HepG2 (cell line): Measurements from ENCODE around the gene ACVR1C. TPM values are rescaled to one million over a fixed set of nuclear protein-coding genes. Genes with fewer than 3 reads are reported as not detected.
A peak's percentile ranks its signal among the peaks of the same experiment; 100 is the strongest.

Source experiments
- ATAC-seq: fragments of 200-7000 bp; cut with Tn5 transposase; 3 replicates; pipeline ENCODE4 v1.9.1; 2020; ENCODE audit warnings: mild to moderate bottlenecking, moderate library complexity
- BruUV-seq: library from RNA; stranded (reverse); fragments of 400-500 nt; replicated peaks from 2 replicates; lab custom pipeline; 2021; lab: Mats Ljungman, UMichigan
- CTCF ChIA-PET: fragments of 300-600 bp; formaldehyde crosslinking; extraction: SDS; loops from one replicate; lab custom pipeline; 2021; ENCODE audit warnings: low total read pairs, inconsistent platforms, low intra/inter-chr PET ratio; lab: Yijun Ruan, JAX
- POLR2A ChIA-PET: fragments of 350-600 bp; sonication (Branson Sonifier 250); formaldehyde crosslinking; loops from one replicate; lab custom pipeline; 2020; ENCODE audit warnings: antibody characterized with exemption, inconsistent platforms; lab: Yijun Ruan, JAX
- DNase-seq: peaks from one replicate; pipeline ENCODE4 v3.0.0-alpha.2; 2015; ENCODE audit warnings: low spot score
- FAIRE-seq: peaks from 3 replicates; lab custom pipeline; 2011; peaks lifted over from hg19 to GRCh38; lab: Jason Lieb, UNC
- H2AFZ ChIP-seq: one replicate; pipeline ENCODE4 v1.6.1; 2011; ENCODE audit warnings: low read length, inconsistent platforms
- H3K27ac ChIP-seq: fragments of 300-600 bp; 3 replicates; pipeline ENCODE4 v1.8.0; 2011; ENCODE audit warnings: mixed run types, mild to moderate bottlenecking, mixed read lengths, low read length, inconsistent platforms; ENCODE audit not compliant: insufficient read depth; ENCODE audit errors: extremely low read length
- H3K27me3 ChIP-seq, 2 experiments: fragments of 200-600 bp in 1 of 2; 2 replicates in 1 of 2; 3 replicates in 1 of 2; pipeline versions ENCODE4 v1.6.0 to v1.8.0; 2011; ENCODE audit warnings: low read length in 2 of 2, mild to moderate bottlenecking in 2 of 2, moderate library complexity in 2 of 2, inconsistent platforms in 1 of 2; ENCODE audit not compliant: insufficient read depth in 2 of 2, control insufficient read depth in 1 of 2
- H3K36me3 ChIP-seq, 2 experiments: fragments of 200-600 bp in 1 of 2; replicated peaks in 1 of 2; 2 replicates in 1 of 2; 3 replicates in 1 of 2; pipeline versions ENCODE4 v1.5.1 to v1.8.0; 2011; ENCODE audit warnings: low read length in 2 of 2, inconsistent platforms in 1 of 2; ENCODE audit not compliant: insufficient read depth in 2 of 2, control insufficient read depth in 1 of 2
- H3K4me1 ChIP-seq: 2 replicates; pipeline ENCODE4 v1.5.1; 2012; ENCODE audit warnings: low read length, inconsistent platforms; ENCODE audit not compliant: insufficient read depth
- H3K4me2 ChIP-seq: 2 replicates; pipeline ENCODE4 v1.6.0; 2011; ENCODE audit warnings: low read depth, low read length, inconsistent platforms
- H3K4me3 ChIP-seq, 3 experiments: fragments of 200-600 bp in 1 of 3; sonication (generic), shearing (Covaris generic) in 1 of 3; replicated peaks in 1 of 3; 2 replicates each; pipeline ENCODE4 v1.5.1; 2011 to 2016; ENCODE audit warnings: low read length in 3 of 3, inconsistent platforms in 2 of 3, low read depth in 2 of 3, mild to moderate bottlenecking in 2 of 3, control low read depth in 1 of 3, mixed read lengths in 1 of 3; ENCODE audit not compliant: insufficient read depth in 1 of 3
- H3K79me2 ChIP-seq: one replicate; pipeline ENCODE4 v1.6.1; 2011; ENCODE audit warnings: low read length, inconsistent platforms; ENCODE audit not compliant: insufficient read depth
- H3K9ac ChIP-seq: 2 replicates; pipeline ENCODE4 v1.6.0; 2011; ENCODE audit warnings: mild to moderate bottlenecking, low read depth, low read length, inconsistent platforms; ENCODE audit not compliant: insufficient read depth
- H3K9me3 ChIP-seq: 2 replicates; pipeline ENCODE4 v1.5.1; 2012; ENCODE audit warnings: mild to moderate bottlenecking, low read length
- H4K20me1 ChIP-seq: 2 replicates; pipeline ENCODE4 v1.6.0; 2011; ENCODE audit warnings: inconsistent platforms, mild to moderate bottlenecking, low read length, moderate library complexity; ENCODE audit not compliant: insufficient read depth
- HNF4A ChIP-seq: sonication (generic); formaldehyde crosslinking; IDR thresholded peaks from 2 replicates; pipeline ENCODE4 v1.4.0; 2020; ENCODE audit warnings: missing genetic modification reagents
- MED13 ChIP-seq: sonication (generic); formaldehyde crosslinking; IDR thresholded peaks from 2 replicates; pipeline ENCODE4 v1.5.0; 2020; ENCODE audit warnings: missing genetic modification reagents
- MEIS2 ChIP-seq: sonication (generic); formaldehyde crosslinking; IDR thresholded peaks from 2 replicates; pipeline ENCODE4 v1.9.0; 2021; ENCODE audit warnings: mild to moderate bottlenecking, missing genetic modification reagents
- NR2F6 ChIP-seq, 2 experiments: IDR thresholded peaks; 2 replicates each; pipeline ENCODE4 v1.6.1; 2016; ENCODE audit warnings: antibody characterized with exemption in 1 of 2, mild to moderate bottlenecking in 1 of 2
- SRSF1 ChIP-seq: fragments of 200-400 bp; formaldehyde crosslinking; optimal IDR thresholded peaks from 2 replicates; pipeline ENCODE3; 2017; ENCODE audit warnings: mild to moderate bottlenecking, low read depth, low read length, moderate library complexity
- STAG1 ChIP-seq: sonication (generic); formaldehyde crosslinking; IDR thresholded peaks from 2 replicates; pipeline ENCODE4 v1.4.0; 2020; ENCODE audit warnings: missing genetic modification reagents
- ZNF225 ChIP-seq: sonication (generic); formaldehyde crosslinking; IDR thresholded peaks from 2 replicates; pipeline ENCODE4 v1.4.0; 2020; ENCODE audit warnings: mild to moderate bottlenecking, missing genetic modification reagents
- ZNF350 ChIP-seq: sonication (generic); formaldehyde crosslinking; IDR thresholded peaks from 2 replicates; pipeline ENCODE4 v1.4.0; 2020; ENCODE audit warnings: mild to moderate bottlenecking, low read depth, missing genetic modification reagents, borderline replicate concordance
- ZNF672 ChIP-seq: sonication (generic); formaldehyde crosslinking; IDR thresholded peaks from 2 replicates; pipeline ENCODE4 v1.8.1; 2022; ENCODE audit warnings: missing genetic modification reagents
- WGBS: methylation state at CpG from one replicate; pipeline ENCODE4 v1.1.6; 2017; ENCODE audit warnings: low lambda C conversion rate; 5-methylcytosine and 5-hydroxymethylcytosine counted together
- in situ Hi-C: cut with HindIII; loops from 2 replicates; pipeline ENCODE4 v1.10.0; 2017; ENCODE audit warnings: low pct_unique_long_range_greater_than_20kb; ENCODE audit not compliant: extremely low pct_ligation_motif_present
- intact Hi-C: fragments of 100-400 bp; cut with micrococcal nuclease; formaldehyde crosslinking; loops from one replicate; pipeline ENCODE4 v1.10.0; 2022; ENCODE audit not compliant: unreplicated experiment
- polyA plus RNA-seq, 8 experiments: library from polyadenylated mRNA; depleted of rRNA in 3 of 8; stranded (reverse) in 7 of 8; unstranded in 1 of 8; fragments of >200 nt; fragmentation: Illumina TruSeq in 4 of 8; extraction: Trizol in 4 of 8; gene quantifications; 2 replicates each; pipeline versions ENCODE4 v1.2.1 to v1.2.3, GENCODE V29; 2011 to 2016; ENCODE audit warnings: low read depth in 4 of 8, missing spikeins in 1 of 8, mixed read lengths in 1 of 8; ENCODE audit not compliant: insufficient read depth in 1 of 8
- total RNA-seq, 5 experiments: library from RNA; depleted of rRNA; stranded (reverse); fragments of >200 nt; fragmentation: Illumina TruSeq; extraction: Trizol; gene quantifications; 2 replicates each; pipeline ENCODE4 v1.2.3, GENCODE V29; 2016; ENCODE audit warnings: low read depth in 1 of 5
- TF ChIP-seq, protein P1 (sequence below): sonication (generic); formaldehyde crosslinking; IDR thresholded peaks from 2 replicates; pipeline ENCODE4 v1.5.0; 2020; ENCODE audit warnings: mild to moderate bottlenecking, missing genetic modification reagents, moderate library complexity
- TF ChIP-seq, protein P2 (sequence below): sonication (generic); formaldehyde crosslinking; IDR thresholded peaks from 2 replicates; pipeline ENCODE4 v1.4.0; 2020; ENCODE audit warnings: missing genetic modification reagents
- TF ChIP-seq, protein P3 (sequence below): sonication (generic); formaldehyde crosslinking; IDR thresholded peaks from 2 replicates; pipeline ENCODE4 v1.5.1; 2020; ENCODE audit warnings: mild to moderate bottlenecking, missing genetic modification reagents, moderate library complexity

ACVR1C gene
- total and polyA plus RNA-seq, 2 of the 13 experiments (the other 11 are each of a cell fraction or from before 2014, with no cell fraction given): 0.05 to 1.0 TPM

DNA sequence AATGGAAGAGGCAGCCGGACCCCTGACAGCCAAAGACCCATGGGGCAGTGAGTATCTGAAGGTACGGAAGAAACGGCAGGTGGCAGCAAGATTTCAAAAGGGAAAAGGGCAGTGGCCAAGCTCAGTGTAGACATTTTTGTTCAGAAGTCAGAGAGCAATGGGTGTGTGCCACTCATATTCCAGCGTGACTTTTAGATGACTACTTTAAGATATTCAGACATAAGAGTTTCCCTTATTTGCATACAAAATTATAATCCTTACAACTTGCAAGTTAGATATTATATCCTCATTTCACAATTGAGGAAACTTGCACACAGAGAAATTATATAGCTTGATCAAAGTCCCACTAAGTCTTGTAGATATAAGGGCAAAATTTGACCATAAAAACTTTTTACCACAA is 124.0 kb downstream of the ACVR1C start:
- Histone ChIP-seq H3K27ac (no peak overlapping the region), H3K4me3 (no peak overlapping the region), H3K4me2 (no peak overlapping the region), H2AFZ (no peak overlapping the region), H3K9me3 (no peaks in the 10 kb centered on the region)
- in situ Hi-C loops (no loop called here), intact Hi-C loops (no loop called here)
- DNase-seq (no peak), ATAC-seq (peak; percentile 46; the same call in 1 of the 3 replicates), FAIRE-seq (no peak)
- ChIA-PET CTCF (interaction anchor here (1.2 kb wide), 1 partner anchor 506 kb away, joined by 3 read pairs; no protein-coding TSS in a partner anchor), POLR2A (no interaction called here)
- BruUV-seq: no TSS peak
- peak; percentile 38; the same call in 1 of the 2 replicates for TF ChIP-seq STAG1 (CRISPR knock-in tag)
- no peak for TF ChIP-seq NR2F6 (IDR thresholded peaks at IDR 0.05)
- TF ChIP-seq NR2F6 (CRISPR knock-in tag; IDR thresholded peaks at IDR 0.05): no peak
- TF ChIP-seq, protein P1, sequence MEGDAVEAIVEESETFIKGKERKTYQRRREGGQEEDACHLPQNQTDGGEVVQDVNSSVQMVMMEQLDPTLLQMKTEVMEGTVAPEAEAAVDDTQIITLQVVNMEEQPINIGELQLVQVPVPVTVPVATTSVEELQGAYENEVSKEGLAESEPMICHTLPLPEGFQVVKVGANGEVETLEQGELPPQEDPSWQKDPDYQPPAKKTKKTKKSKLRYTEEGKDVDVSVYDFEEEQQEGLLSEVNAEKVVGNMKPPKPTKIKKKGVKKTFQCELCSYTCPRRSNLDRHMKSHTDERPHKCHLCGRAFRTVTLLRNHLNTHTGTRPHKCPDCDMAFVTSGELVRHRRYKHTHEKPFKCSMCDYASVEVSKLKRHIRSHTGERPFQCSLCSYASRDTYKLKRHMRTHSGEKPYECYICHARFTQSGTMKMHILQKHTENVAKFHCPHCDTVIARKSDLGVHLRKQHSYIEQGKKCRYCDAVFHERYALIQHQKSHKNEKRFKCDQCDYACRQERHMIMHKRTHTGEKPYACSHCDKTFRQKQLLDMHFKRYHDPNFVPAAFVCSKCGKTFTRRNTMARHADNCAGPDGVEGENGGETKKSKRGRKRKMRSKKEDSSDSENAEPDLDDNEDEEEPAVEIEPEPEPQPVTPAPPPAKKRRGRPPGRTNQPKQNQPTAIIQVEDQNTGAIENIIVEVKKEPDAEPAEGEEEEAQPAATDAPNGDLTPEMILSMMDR: peak; percentile 34; the same call in 1 of the 2 replicates
- TF ChIP-seq, all 625 proteins: peak for 2
- Histone ChIP-seq H3K9ac (no peak overlapping the region), H3K79me2 (no peaks in the 10 kb centered on the region), H4K20me1 (no peaks in the 10 kb centered on the region), H3K36me3 (no peaks in the 10 kb centered on the region), H3K4me1 (no peaks in the 10 kb centered on the region), H3K27me3 (no peaks in the 10 kb centered on the region)
- WGBS: 9% methylated on average over 4 of the region's 4 CpGs

DNA sequence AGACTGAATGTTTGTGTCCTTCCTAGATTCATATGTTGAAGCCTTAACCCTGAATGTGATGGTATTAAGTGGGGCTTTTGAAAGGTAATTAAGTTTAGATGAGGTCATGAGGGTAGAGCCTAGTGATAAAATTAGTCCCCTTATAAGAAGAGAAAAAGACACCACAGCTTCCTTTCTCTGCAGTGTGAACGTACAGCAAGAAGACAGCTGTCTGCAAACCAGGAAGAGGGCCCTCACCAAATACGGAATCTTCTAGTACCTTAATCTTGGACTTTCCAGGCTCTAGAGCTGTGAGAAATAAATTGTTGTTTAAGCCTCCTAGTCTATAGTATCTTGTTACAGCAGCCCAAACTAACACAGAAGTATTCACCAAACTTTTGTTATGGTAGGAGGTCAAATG is 127.6 kb downstream of the ACVR1C start:
- DNase-seq (no peak), ATAC-seq (no peak), FAIRE-seq (no peak)
- Histone ChIP-seq H3K36me3 (no peaks in the 10 kb centered on the region), H3K9ac (no peak overlapping the region), H3K4me1 (no peaks in the 10 kb centered on the region), H3K27ac (no peak overlapping the region), H3K27me3 (no peaks in the 10 kb centered on the region), H3K4me2 (no peak overlapping the region), H3K9me3 (no peaks in the 10 kb centered on the region), H2AFZ (no peak overlapping the region), H3K79me2 (no peaks in the 10 kb centered on the region), H4K20me1 (no peaks in the 10 kb centered on the region), H3K4me3 (no peak overlapping the region)
- in situ Hi-C loops (no loop called here), intact Hi-C loops (no loop called here)
- ChIA-PET CTCF (no interaction called here), POLR2A (no interaction called here)
- WGBS: 12% methylated on average over 2 of the region's 2 CpGs
- no TSS peak for BruUV-seq
- TF ChIP-seq, protein P2, sequence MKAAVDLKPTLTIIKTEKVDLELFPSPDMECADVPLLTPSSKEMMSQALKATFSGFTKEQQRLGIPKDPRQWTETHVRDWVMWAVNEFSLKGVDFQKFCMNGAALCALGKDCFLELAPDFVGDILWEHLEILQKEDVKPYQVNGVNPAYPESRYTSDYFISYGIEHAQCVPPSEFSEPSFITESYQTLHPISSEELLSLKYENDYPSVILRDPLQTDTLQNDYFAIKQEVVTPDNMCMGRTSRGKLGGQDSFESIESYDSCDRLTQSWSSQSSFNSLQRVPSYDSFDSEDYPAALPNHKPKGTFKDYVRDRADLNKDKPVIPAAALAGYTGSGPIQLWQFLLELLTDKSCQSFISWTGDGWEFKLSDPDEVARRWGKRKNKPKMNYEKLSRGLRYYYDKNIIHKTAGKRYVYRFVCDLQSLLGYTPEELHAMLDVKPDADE (CRISPR knock-in tag): no peak
- TF ChIP-seq ZNF350 (CRISPR knock-in tag) (no peak), ZNF672 (CRISPR knock-in tag) (no peak), MED13 (CRISPR knock-in tag) (no peak), MEIS2 (CRISPR knock-in tag) (no peak), SRSF1 (no peak), HNF4A (CRISPR knock-in tag) (no peak), ZNF225 (CRISPR knock-in tag) (no peak)
- TF ChIP-seq, protein P3, sequence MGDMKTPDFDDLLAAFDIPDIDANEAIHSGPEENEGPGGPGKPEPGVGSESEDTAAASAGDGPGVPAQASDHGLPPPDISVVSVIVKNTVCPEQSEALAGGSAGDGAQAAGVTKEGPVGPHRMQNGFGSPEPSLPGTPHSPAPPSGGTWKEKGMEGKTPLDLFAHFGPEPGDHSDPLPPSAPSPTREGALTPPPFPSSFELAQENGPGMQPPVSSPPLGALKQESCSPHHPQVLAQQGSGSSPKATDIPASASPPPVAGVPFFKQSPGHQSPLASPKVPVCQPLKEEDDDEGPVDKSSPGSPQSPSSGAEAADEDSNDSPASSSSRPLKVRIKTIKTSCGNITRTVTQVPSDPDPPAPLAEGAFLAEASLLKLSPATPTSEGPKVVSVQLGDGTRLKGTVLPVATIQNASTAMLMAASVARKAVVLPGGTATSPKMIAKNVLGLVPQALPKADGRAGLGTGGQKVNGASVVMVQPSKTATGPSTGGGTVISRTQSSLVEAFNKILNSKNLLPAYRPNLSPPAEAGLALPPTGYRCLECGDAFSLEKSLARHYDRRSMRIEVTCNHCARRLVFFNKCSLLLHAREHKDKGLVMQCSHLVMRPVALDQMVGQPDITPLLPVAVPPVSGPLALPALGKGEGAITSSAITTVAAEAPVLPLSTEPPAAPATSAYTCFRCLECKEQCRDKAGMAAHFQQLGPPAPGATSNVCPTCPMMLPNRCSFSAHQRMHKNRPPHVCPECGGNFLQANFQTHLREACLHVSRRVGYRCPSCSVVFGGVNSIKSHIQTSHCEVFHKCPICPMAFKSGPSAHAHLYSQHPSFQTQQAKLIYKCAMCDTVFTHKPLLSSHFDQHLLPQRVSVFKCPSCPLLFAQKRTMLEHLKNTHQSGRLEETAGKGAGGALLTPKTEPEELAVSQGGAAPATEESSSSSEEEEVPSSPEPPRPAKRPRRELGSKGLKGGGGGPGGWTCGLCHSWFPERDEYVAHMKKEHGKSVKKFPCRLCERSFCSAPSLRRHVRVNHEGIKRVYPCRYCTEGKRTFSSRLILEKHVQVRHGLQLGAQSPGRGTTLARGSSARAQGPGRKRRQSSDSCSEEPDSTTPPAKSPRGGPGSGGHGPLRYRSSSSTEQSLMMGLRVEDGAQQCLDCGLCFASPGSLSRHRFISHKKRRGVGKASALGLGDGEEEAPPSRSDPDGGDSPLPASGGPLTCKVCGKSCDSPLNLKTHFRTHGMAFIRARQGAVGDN (CRISPR knock-in tag): no peak
